ENCODE measurements around the gene VIPR2. TPM values are rescaled to one million over a fixed set of nuclear protein-coding genes. Genes with fewer than 3 reads are reported as not detected.

Gene VIPR2
- total RNA-seq, 3 donors from 2014 or later: 0.48 to 14.0 (median 4.6) TPM

DNA sequence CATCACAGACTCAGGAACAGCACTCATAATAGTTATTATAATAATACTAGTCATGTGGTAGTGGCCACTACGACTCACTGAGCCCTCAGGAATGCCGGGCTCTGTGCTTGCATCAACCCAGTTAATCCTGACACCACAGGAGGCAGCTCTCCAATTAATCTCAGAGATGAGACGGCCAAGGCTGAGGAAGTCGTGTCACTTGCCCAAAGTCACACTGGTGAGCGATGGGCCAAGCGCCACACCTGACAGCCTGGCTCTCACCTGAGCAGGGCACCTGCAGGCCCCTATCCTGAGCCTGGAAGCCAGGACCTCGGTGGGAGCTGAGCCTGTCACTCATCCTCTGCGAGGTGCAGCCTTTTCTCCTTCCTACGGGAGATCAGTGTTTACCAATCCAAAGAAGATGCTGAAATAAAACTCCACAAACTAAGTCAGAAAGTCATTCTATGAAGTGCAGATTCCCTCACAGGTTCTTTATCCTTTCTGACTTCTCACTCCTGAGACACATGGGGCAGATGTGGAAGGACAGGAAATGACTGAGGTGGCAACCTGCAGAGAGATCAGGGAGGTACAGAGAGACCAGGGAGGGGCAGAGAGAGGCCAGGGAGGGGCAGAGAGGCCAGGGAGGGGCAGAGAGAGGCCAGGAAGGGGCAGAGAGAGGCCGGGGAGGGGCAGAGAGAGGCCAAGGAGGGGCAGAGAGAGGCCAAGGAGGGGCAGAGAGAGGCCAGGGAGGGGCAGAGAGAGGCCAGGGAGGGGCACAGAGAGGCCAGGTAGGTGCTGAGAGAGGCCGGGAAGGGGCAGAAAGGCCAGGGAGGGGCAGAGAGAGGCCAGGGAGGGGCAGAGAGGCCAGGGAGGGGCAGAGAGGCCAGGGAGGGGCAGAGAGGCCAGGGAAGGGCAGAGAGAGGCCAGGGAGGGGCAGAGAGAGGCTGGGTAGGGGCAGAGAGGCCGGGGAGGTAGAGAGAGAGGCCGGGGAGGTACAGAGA lies 38.5 kb downstream of the VIPR2 start:
- intact Hi-C loops (cut with DNase I; ENCODE audit: low total_unique reads): loop anchor here (1.0 kb wide), 1 partner anchor 40 kb away; no protein-coding TSS in a partner anchor
- H3K27ac ChIP-seq: no peak overlapping the region

DNA sequence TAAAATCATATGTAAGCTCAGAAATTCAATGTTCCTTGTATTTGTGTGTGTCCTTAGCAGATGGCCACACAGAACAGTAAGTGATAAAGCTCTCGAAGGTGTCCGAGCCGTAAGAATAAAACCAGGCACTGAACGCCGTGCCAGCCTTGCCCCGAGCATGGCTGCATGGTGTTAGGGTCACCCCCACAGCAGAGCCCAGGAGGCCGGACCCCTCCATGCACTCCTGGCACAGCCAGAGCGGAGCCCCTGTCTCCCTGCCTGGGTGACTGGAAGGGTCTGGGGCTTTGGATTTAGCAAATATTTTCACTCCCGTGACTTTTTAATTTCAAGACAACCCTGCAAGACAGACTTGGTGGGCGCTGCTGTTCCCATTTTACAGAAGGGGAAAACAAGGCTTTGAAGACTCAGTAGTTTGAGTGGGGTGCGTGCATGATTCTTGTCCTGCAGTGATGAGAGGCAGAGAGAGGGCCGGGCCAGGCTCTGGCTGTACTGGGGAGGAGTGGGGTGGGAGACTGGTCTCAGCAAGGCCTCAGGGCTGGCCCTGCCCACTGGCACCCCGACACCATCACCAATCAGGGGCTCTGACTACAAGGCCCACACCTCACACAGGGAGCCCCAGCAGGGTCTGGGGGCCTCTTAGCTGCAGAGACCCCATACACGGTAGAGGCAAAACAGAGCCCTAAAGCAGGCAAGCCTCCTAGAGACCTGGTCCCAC lies 39.4 kb downstream of the VIPR2 start:
- peak in 1 of 2 donors; percentile 24 for DNase-seq (ENCODE audit: low spot score in 2 of 2)
- Histone ChIP-seq H3K4me3 (no peak overlapping the region), H3K27ac (no peak overlapping the region), H3K9me3 (no peaks in the 10 kb centered on the region), H3K4me1 (no peaks in the 10 kb centered on the region), H3K27me3 (no peaks in the 10 kb centered on the region), H3K36me3 (no peaks in the 10 kb centered on the region)
- intact Hi-C loops (cut with DNase I; ENCODE audit: low total_unique reads): loop anchor here (1.0 kb wide), 1 partner anchor 39 kb away; no protein-coding TSS in a partner anchor
- TF ChIP-seq, protein P1, sequence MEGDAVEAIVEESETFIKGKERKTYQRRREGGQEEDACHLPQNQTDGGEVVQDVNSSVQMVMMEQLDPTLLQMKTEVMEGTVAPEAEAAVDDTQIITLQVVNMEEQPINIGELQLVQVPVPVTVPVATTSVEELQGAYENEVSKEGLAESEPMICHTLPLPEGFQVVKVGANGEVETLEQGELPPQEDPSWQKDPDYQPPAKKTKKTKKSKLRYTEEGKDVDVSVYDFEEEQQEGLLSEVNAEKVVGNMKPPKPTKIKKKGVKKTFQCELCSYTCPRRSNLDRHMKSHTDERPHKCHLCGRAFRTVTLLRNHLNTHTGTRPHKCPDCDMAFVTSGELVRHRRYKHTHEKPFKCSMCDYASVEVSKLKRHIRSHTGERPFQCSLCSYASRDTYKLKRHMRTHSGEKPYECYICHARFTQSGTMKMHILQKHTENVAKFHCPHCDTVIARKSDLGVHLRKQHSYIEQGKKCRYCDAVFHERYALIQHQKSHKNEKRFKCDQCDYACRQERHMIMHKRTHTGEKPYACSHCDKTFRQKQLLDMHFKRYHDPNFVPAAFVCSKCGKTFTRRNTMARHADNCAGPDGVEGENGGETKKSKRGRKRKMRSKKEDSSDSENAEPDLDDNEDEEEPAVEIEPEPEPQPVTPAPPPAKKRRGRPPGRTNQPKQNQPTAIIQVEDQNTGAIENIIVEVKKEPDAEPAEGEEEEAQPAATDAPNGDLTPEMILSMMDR (IDR thresholded peaks at IDR 0.05): no peak
- TF ChIP-seq POLR2AphosphoS5 (IDR thresholded peaks at IDR 0.05) (no peak), POLR2A (IDR thresholded peaks at IDR 0.05) (no peak)

More for the DNA sequence above, 38.5 kb downstream of the VIPR2 start:
- no peaks in the 10 kb centered on the region for H3K36me3 ChIP-seq
- TF ChIP-seq, protein P1 (IDR thresholded peaks at IDR 0.05): no peak
- TF ChIP-seq POLR2AphosphoS5 (IDR thresholded peaks at IDR 0.05) (no peak), POLR2A (IDR thresholded peaks at IDR 0.05) (no peak)
- no peaks in the 10 kb centered on the region for H3K9me3 ChIP-seq
- H3K27me3 ChIP-seq: no peaks in the 10 kb centered on the region
- no peaks in the 10 kb centered on the region for H3K4me1 ChIP-seq
- H3K4me3 ChIP-seq: no peak overlapping the region
- DNase-seq (ENCODE audit: low spot score in 2 of 2): peak in 1 of 2 donors; percentile 25

DNA sequence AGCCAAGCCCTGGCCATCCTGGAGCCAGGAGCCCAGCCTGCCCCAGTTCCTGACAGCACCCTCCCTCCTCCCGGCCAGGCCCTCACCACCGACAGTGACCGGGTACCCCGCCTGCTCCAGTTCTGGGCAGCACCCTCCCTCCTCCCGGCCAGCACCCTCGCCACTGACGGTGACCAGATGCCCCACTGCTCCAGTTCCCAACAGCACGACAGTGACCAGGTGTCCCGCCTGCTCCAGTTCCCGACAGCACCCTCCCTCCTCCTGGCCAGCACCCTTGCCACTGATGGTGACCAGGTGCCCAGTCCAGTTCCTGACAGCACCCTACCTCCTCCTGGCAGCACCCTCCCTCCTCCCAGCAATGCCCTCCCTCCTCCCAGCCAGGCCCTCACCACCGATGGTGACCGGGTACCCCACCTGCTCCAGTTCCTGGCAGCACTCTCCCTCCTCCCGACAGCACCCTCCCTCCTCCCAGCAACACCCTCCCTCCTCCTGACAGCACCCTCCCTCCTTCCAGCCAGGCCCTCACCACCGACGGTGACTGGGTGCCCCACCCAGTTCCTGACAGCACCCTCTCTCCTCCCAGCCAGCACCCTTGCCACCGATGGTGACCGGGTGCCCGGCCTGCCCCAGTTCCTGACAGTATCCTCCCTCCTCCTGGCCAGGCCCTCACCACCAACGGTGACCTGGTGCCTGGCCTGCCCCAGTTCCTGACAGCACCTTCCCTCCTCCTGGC lies 40.3 kb downstream of the VIPR2 start:
- H3K27me3 ChIP-seq: no peaks in the 10 kb centered on the region
- no peak overlapping the region for H3K27ac ChIP-seq
- H3K4me1 ChIP-seq: no peaks in the 10 kb centered on the region
- DNase-seq (ENCODE audit: low spot score in 2 of 2): peak in 1 of 2 donors; percentile 50
- H3K36me3 ChIP-seq: no peaks in the 10 kb centered on the region
- H3K4me3 ChIP-seq: no peak overlapping the region
- intact Hi-C loops (cut with DNase I; ENCODE audit: low total_unique reads): no loop called here
- H3K9me3 ChIP-seq: no peaks in the 10 kb centered on the region
- TF ChIP-seq POLR2A (IDR thresholded peaks at IDR 0.05) (no peak), POLR2AphosphoS5 (IDR thresholded peaks at IDR 0.05) (no peak)
- TF ChIP-seq, protein P1 (IDR thresholded peaks at IDR 0.05): no peak

DNA sequence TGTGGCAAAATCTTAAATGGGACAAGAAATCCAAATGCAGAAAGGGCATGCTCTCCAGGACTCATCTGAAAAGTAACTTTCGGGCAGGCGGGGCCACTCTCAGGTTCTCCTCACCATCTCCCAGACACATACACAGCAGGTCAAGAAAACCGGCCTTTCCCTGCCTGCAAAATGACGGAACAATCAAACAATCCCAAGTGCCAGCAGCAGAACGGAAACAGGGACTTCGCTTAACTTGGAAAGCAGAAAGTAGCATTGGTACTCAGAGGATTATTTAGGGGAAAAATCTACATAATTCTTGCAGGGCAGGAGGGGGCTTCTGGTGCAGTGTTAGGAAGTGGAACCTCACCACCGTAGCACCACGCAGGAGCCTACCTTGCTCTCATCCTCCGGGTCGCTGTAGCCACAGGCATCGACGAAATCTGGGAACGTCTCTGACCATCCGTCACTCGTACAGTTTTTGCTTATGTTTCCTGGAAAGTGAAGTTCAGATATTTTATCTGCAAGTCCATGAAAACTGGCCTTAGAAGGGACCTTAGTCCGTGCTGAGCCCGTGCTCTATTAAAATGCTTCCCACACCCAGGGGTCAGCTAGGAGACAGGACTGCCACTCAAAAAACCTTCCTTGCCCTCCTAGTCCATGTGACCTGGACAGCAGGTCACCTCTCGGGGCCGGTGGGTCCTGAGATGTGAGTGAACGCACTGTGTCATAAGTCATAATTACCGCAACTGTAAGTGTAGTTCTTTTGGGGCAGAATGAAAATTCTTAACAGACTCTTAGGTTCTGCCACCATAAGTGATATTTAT lies 41.1 kb downstream of the VIPR2 start:
- no peaks in the 10 kb centered on the region for H3K9me3 ChIP-seq
- no peak overlapping the region for H3K27ac ChIP-seq
- no peaks in the 10 kb centered on the region for H3K36me3 ChIP-seq
- intact Hi-C loops (cut with DNase I; ENCODE audit: low total_unique reads): no loop called here
- no peak overlapping the region for H3K4me3 ChIP-seq
- no peak for TF ChIP-seq POLR2A (IDR thresholded peaks at IDR 0.05)
- no peak for TF ChIP-seq POLR2AphosphoS5 (IDR thresholded peaks at IDR 0.05)
- TF ChIP-seq, protein P1 (IDR thresholded peaks at IDR 0.05): no peak
- H3K27me3 ChIP-seq: no peaks in the 10 kb centered on the region
- DNase-seq (ENCODE audit: low spot score in 2 of 2): peak in 1 of 2 donors; percentile 17
- H3K4me1 ChIP-seq: peaks cover 0 to 3% of the 10 kb centered on the region in 2 donors
